Esophagus (tissue), 2 donors: ENCODE results near the gene IL17RE. TPM values are rescaled to one million over a fixed set of nuclear protein-coding genes. Genes with fewer than 3 reads are reported as not detected.
A peak's percentile ranks its signal among the peaks of the same experiment; 100 is the strongest.

Experiments used
- H3K27ac ChIP-seq, 2 donors: one replicate each; pipeline ENCODE4 v1.5.1; 2013; ENCODE audit warnings: low read depth in 2 of 2, mild to moderate bottlenecking in 2 of 2, inconsistent platforms in 1 of 2, low read length in 1 of 2, moderate library complexity in 1 of 2
- H3K27me3 ChIP-seq, 2 donors: one replicate each; pipeline ENCODE4 v1.6.1; 2013; ENCODE audit warnings: low read length in 2 of 2, control low read depth in 1 of 2, mild to moderate bottlenecking in 1 of 2; ENCODE audit not compliant: insufficient read depth in 2 of 2, control insufficient read depth in 1 of 2
- H3K36me3 ChIP-seq, 2 donors: one replicate each; pipeline ENCODE4 v1.6.1; 2013; ENCODE audit warnings: low read length in 1 of 2; ENCODE audit not compliant: control insufficient read depth in 2 of 2, insufficient read depth in 2 of 2
- H3K4me1 ChIP-seq, 2 donors: one replicate each; pipeline ENCODE4 v1.6.1; 2013; ENCODE audit warnings: low read length in 1 of 2; ENCODE audit not compliant: control insufficient read depth in 2 of 2, insufficient read depth in 2 of 2
- H3K4me3 ChIP-seq, 2 donors: one replicate each; pipeline ENCODE4 v1.5.1; 2013; ENCODE audit warnings: low read length in 2 of 2, mild to moderate bottlenecking in 2 of 2, low read depth in 1 of 2, moderate library complexity in 1 of 2
- H3K9me3 ChIP-seq, 2 donors: one replicate each; pipeline ENCODE4 v1.6.1; 2013; ENCODE audit warnings: mild to moderate bottlenecking in 2 of 2, low read depth in 1 of 2, low read length in 1 of 2, moderate library complexity in 1 of 2; ENCODE audit not compliant: control insufficient read depth in 2 of 2, insufficient read depth in 1 of 2
- WGBS, 2 donors: extraction: QIAGEN DNeasy Blood & Tissue Kit; methylation state at CpG; one replicate each; pipeline ENCODE4 v1.1.7; 2013; 5-methylcytosine and 5-hydroxymethylcytosine counted together
- polyA plus RNA-seq, 2 donors: library from polyadenylated mRNA; stranded (reverse); fragments of 200-250 nt; gene quantifications; one replicate each; pipeline ENCODE4 v1.2.3, GENCODE V29; 2013
- donor health status: healthy with polysubstance abuse.
- donor health status: Bipolar disorder and iron deficiency.

IL17RE gene
- polyA plus RNA-seq, 2 donors = 9.2 to 24.9 TPM

- Histone ChIP-seq H3K4me1 (peaks cover 5 to 17% of the 10 kb centered on the region in 2 donors), H3K4me3 (no peak overlapping the region), H3K27me3 (no peaks in the 10 kb centered on the region), H3K27ac (no peak overlapping the region), H3K36me3 (peaks cover 0 to 11% of the 10 kb centered on the region in 2 donors), H3K9me3 (no peaks in the 10 kb centered on the region)
- 81 to 88% methylated on average over 3 of the region's 3 CpGs for WGBS, 2 donors
Measured at GRCh38 chr3:9948586-9948985, 45.9 kb downstream of the IL17RE start.

GRCh38 chr3:9949115-9949514 lies 46.5 kb downstream of the IL17RE start:
- Histone ChIP-seq H3K9me3 (no peaks in the 10 kb centered on the region), H3K4me1 (peaks cover 5 to 17% of the 10 kb centered on the region in 2 donors), H3K27ac (no peak overlapping the region), H3K27me3 (no peaks in the 10 kb centered on the region), H3K4me3 (no peak overlapping the region), H3K36me3 (peaks cover 0 to 5% of the 10 kb centered on the region in 2 donors)
- 95 to 96% methylated on average over 7 of the region's 7 CpGs for WGBS, 2 donors

GRCh38 chr3:9949626-9950025 lies 47.0 kb downstream of the IL17RE start:
- H3K4me1 ChIP-seq = peaks cover 5 to 17% of the 10 kb centered on the region in 2 donors
- WGBS, 2 donors = 82 to 83% methylated on average over 9 of the region's 9 CpGs
- H3K4me3 ChIP-seq = no peak overlapping the region
- H3K36me3 ChIP-seq = peaks cover 0 to 2% of the 10 kb centered on the region in 2 donors
- no peaks in the 10 kb centered on the region for H3K27me3 ChIP-seq
- H3K9me3 ChIP-seq = no peaks in the 10 kb centered on the region
- H3K27ac ChIP-seq = no peak overlapping the region

GRCh38 chr3:9951126-9951525 lies 48.5 kb downstream of the IL17RE start:
- Histone ChIP-seq H3K27me3 (no peaks in the 10 kb centered on the region), H3K4me3 (peak overlapping the region in 1 of 2 donors; percentile 54), H3K36me3 (peaks cover 0 to 2% of the 10 kb centered on the region in 2 donors), H3K4me1 (peaks cover 5 to 14% of the 10 kb centered on the region in 2 donors), H3K9me3 (no peaks in the 10 kb centered on the region), H3K27ac (no peak overlapping the region)
- 40 to 44% methylated on average over 7 of the region's 7 CpGs for WGBS, 2 donors

- no peaks in the 10 kb centered on the region for H3K9me3 ChIP-seq
- no peaks in the 10 kb centered on the region for H3K27me3 ChIP-seq
- H3K4me1 ChIP-seq = peaks cover 5 to 12% of the 10 kb centered on the region in 2 donors
- H3K27ac ChIP-seq = no peak overlapping the region
- H3K4me3 ChIP-seq = peak overlapping the region; percentile 54 to 57
- WGBS, 2 donors = 31% methylated on average over 10 of the region's 10 CpGs
- H3K36me3 ChIP-seq = peaks cover 0 to 2% of the 10 kb centered on the region in 2 donors
Measured at GRCh38 chr3:9951598-9951961, 48.9 kb downstream of the IL17RE start.

GRCh38 chr3:9951962-9952805 lies 49.5 kb downstream of the IL17RE start, which contains the start of gene PRRT3:
Gene PRRT3 (minus strand): TSS chr3:9952408. CDS start chr3:9950115, 2,293 bp downstream.
- no peak within 1 kb of the TSS for H3K27ac ChIP-seq
- no peaks in the 10 kb centered on the region for H3K27me3 ChIP-seq
- H3K9me3 ChIP-seq = no peaks in the 10 kb centered on the region
- peaks cover 5 to 9% of the 10 kb centered on the region in 2 donors for H3K4me1 ChIP-seq
- WGBS, 2 donors = 2 to 4% methylated on average over 50 to 52 of the region's 52 CpGs
- H3K4me3 ChIP-seq = peak within 1 kb of the TSS; percentile 54 to 57
- peaks cover 0 to 2% of the 10 kb centered on the region in 2 donors for H3K36me3 ChIP-seq

GRCh38 chr3:9955067-9955502 lies 52.4 kb downstream of the IL17RE start:
- 53 to 57% methylated on average over 12 of the region's 12 CpGs for WGBS, 2 donors
- peaks cover 5 to 7% of the 10 kb centered on the region in 2 donors for H3K4me1 ChIP-seq
- peaks cover 0 to 2% of the 10 kb centered on the region in 2 donors for H3K36me3 ChIP-seq
- no peak overlapping the region for H3K4me3 ChIP-seq
- H3K27me3 ChIP-seq = no peaks in the 10 kb centered on the region
- H3K9me3 ChIP-seq = no peaks in the 10 kb centered on the region
- H3K27ac ChIP-seq = no peak overlapping the region

- WGBS, 2 donors = 75 to 77% methylated on average over 5 of the region's 5 CpGs
- H3K27ac ChIP-seq = no peak overlapping the region
Measured at GRCh38 chr3:9955611-9956352, 53.1 kb downstream of the IL17RE start.

GRCh38 chr3:9957214-9957613 lies 54.6 kb downstream of the IL17RE start:
- no peaks in the 10 kb centered on the region for H3K27me3 ChIP-seq
- no peaks in the 10 kb centered on the region for H3K36me3 ChIP-seq
- peaks cover 0 to 2% of the 10 kb centered on the region in 2 donors for H3K4me1 ChIP-seq
- no peak overlapping the region for H3K27ac ChIP-seq
- no peaks in the 10 kb centered on the region for H3K9me3 ChIP-seq
- WGBS, 2 donors = 48 to 53% methylated on average over 5 of the region's 5 CpGs
- no peak overlapping the region for H3K4me3 ChIP-seq

More at GRCh38 chr3:9955611-9956352, 53.1 kb downstream of the IL17RE start:
- H3K36me3 ChIP-seq = no peaks in the 10 kb centered on the region
- H3K9me3 ChIP-seq = no peaks in the 10 kb centered on the region
- H3K4me3 ChIP-seq = no peak overlapping the region
- no peaks in the 10 kb centered on the region for H3K27me3 ChIP-seq
- H3K4me1 ChIP-seq = peaks cover 5 to 7% of the 10 kb centered on the region in 2 donors
